Tongue (tissue), 2 donors: ENCODE measurements around the gene MT4. TPM values are rescaled to one million over a fixed set of nuclear protein-coding genes. Genes with fewer than 3 reads are reported as not detected.
A peak's percentile ranks its signal among the peaks of the same experiment; 100 is the strongest.
"Not testable (repeated sequence)": the region's sequence is repeated elsewhere in the genome, so short reads cannot be mapped to it uniquely, and the experiment has no call there.

ENCODE experiments used
- DNase-seq: peaks from one replicate; pipeline ENCODE4 v3.0.0-alpha.2; 2015
- total RNA-seq: library from RNA; depleted of rRNA; stranded (reverse); fragments of >200 nt; gene quantifications from one replicate; pipeline ENCODE4 v1.2.3, GENCODE V29; 2014

Gene MT4
- total RNA-seq, 1 donor from 2014 or later, result not detected

DNA sequence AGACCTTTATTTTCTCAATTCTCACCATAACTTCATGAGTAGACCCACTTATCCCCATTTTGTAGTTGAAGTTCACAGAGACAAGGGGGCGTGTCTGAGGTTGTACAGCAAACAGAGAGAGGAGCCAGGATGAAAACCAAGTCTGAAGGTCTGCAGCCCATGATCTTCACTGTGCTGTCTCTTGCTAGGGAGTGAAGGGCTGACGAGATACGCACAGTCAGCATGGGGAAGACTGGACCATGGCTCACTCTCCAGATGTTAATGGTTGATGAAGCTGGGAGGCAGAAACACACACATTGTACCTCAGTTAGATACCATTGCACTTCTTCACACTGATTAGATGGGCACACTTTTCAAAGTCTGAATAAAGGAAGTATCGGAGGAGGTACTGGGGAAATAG, 5.8 kb upstream of the MT4 start:
- no peak for DNase-seq

GRCh38 chr16:56560447-56560846, 4.4 kb upstream of the MT4 start:
- DNase-seq, result no peak

DNA sequence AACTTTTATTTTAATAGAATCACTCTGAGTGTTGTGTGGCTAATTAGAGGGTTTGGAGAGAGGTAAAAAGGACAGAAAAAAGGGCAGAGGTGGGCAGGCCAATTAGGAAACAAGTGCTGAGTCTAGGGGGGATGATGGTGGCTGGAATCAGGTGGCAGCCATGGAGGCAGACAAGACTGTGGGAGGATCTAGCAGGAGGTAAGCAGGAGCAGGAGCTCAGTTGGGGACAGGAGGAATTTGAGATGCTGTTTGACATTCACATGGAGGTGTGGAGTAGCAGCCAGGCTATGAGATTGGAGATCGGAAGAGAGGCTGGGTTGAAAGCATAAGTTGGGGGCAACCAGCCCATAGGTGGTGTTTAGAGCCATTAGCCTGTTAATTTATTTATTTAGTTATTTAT, 3.7 kb upstream of the MT4 start:
- no peak for DNase-seq

DNA sequence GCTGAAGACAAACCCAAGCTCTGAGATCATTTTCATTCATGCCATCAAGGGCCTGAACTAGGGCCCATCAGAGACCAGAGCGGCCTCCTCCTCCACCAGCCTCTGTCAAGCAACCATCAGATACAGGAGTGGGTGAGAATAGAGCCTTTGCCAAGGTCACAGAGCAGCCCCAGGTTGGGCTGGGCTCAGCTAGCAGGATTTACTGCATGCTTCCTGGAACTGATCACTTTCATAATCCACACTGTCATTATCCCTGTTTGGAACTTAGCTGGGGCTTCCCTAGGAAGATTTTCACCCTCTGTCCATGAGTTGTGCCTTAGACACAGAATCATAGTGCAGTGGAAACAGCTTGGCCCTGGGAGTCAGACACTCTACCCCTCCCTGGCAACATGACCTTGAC, 5.1 kb downstream of the MT4 start:
- no peak for DNase-seq

DNA sequence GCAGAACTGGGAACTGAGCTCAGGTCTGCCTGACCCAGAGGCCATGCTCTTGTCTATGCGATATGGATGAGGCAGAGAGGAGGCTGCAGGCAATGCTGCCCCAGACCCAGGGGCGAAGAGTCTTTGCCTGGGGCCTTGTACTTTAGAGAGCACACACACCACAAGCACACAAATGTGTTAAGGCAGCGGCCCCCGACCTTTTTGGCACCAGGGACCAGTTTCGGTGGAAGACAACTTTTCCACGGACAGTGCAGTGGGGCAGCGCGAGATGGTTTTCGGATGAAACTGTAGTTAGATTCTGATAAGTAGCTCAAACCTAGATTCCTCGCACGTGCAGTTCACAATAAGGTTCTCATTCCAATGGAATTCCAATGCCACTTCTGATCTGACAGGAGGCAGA, 6.7 kb downstream of the MT4 start:
- DNase-seq, result no peak

DNA sequence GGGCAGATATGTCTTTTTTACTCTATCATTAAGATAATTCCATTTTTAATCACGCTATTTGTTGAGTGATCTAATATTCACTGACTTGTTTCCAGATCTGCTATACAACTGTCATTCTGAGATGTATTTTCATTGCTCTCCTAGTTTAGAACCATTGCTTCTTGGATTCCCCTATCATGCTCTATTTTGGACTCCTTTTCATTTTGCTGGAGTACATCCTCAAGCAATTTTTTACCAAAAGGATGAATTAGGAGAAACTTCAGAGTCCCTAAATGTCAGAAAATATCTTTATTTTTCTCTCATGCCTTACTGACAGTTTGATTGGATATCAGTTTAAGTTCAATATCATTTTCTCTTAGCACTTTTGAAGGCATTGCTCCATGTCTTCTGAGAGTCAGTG, 9.8 kb downstream of the MT4 start:
- no peak for DNase-seq

GRCh38 chr16:56576585-56577299, 11.9 kb downstream of the MT4 start:
- DNase-seq, result peak; percentile 30

DNA sequence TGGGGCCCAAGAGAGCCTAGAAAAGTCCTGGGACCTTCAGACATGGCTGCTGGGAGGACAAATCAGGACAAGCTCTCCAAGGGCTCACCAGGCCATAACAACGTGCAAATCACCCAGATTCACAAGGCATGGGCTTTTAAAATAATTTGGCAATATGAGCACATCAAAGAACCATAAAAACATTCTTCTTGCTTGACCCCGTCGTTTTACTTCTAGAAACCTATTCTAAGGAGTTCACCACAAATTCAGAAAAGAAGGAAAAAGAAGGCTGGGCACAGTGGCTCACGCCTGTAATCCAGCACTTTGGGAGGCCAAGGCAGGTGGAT, 12.4 kb downstream of the MT4 start:
- DNase-seq, result no peak

- no peak for DNase-seq
Measured at GRCh38 chr16:56580391-56581048, 15.6 kb downstream of the MT4 start.

DNA sequence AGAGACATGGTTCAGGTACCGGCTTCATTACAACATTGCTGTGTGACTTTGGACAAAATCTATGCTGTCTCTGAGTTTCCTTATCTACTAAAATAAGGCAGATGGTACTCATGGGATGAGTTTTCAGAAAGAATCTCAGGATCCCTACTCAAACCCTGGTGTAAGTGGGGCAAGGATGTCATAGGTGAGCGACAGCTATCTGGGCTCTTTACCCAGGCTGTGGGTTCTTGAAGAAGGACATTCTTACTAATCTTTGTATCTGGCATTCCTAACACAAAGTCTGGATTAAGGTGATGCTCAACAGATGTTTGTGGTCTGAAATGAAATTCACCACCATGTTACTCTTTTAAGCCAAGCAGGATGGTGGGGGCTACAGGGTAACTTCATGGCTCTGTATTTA, 18.0 kb downstream of the MT4 start:
- DNase-seq, result not testable (repeated sequence)

DNA sequence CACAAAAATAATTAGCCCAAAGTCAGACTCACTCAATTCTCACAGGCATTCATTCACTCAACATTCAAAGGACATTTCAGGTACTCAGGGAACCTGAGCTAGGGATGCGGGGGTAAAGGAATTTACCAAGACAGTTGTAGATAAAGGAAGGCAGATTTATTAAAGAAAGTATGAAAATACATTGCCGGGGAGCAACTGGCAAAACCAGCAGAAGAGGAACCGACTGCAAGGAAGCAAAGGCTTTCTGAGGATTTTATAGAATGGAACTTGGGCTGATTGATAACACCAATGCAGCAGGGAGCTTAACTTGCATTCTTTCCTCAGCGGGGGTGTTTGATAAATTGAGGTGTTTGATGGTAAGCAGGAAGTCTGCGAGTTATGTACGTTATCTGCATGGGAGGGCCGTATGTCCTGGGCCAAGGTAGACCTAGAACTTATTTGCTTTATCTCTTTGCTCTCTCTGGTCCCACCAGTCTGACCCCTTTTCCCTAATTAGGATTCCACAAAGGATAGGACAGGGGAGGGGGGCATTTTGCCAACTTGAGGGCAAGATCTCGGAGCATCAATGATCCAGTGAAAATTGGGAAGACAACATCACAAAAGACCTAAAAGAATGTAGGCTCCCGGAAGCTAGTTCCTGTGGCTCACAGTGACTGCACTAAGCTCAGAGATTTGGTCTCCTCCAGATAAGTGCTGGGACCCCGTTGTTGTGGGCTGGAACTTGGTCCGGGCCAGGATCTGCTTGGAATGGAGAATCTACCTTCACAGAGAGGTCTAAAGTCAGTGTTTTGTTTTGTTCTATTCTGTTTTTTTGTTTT, 18.7 kb downstream of the MT4 start:
- no peak for DNase-seq

- no peak for DNase-seq
Measured at GRCh38 chr16:56584276-56584675, 19.4 kb downstream of the MT4 start.

GRCh38 chr16:56588781-56589140, 23.9 kb downstream of the MT4 start:
- DNase-seq, result no peak

- DNase-seq, result peak; percentile 71
Measured at GRCh38 chr16:56589141-56590039, 24.5 kb downstream of the MT4 start, which contains the start of gene MT3. MT3 (plus strand) TSS chr16:56589528; CDS start chr16:56589591, 63 bp downstream.

- DNase-seq, result peak; percentile 12
Measured at GRCh38 chr16:56591377-56592060, 26.6 kb downstream of the MT4 start.

DNA sequence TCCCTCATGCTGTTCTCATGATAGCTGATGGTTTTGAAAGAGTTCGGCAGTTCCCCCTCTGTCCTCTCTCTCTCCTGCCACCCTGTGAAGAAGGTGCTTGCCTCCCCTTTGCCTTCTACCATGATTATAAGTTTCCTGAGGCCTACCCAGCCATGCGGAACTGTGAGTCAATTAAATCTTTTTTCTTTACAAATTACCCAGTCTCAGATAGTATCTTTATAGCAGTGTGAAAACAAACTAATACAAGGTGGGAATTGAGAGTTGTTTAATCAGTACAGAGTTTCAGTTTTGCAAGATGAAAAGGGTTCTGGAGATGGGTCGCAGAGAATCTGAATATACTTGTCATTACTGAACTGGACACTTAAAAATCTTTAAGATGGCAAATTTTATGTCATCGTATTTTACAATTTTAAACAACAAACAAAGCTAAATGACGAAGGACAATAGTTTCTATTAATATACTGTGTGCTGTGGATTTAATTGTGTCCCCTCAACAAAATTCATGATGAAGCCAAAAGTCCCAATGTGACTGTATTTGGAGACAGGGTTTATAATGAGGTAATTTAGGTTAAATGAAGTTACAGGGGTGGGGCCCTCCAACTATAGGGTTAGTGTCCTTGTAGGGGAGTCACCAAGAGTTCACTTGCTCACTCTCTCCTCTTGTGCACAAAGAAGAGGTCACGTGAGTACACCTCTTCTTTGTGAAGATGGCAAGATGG, 28.9 kb downstream of the MT4 start:
- no peak for DNase-seq

- no peak for DNase-seq
Measured at GRCh38 chr16:56594292-56594619, 29.4 kb downstream of the MT4 start.

- DNase-seq, result peak; percentile 48
Measured at GRCh38 chr16:56600398-56600999, 35.6 kb downstream of the MT4 start.

DNA sequence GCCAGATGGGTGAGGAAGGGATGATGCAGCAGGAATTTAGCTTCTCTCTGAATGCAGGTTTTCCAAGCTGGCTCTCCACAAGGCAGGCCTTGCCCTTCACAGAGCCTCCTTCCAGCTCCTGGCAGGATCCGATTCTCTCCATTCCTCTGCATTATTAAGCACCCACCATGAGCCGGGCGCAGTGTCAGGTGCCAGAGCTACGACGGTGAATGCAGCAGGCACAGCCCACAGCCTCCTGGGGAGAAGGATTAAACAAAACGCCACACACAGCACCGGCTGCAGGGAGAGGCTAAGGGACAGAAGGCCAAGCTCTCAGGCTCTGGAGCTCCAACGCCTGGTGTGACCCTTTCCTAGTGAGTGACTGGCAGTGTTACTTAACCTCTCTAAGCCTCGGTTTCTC, 36.5 kb downstream of the MT4 start:
- DNase-seq, result no peak

DNA sequence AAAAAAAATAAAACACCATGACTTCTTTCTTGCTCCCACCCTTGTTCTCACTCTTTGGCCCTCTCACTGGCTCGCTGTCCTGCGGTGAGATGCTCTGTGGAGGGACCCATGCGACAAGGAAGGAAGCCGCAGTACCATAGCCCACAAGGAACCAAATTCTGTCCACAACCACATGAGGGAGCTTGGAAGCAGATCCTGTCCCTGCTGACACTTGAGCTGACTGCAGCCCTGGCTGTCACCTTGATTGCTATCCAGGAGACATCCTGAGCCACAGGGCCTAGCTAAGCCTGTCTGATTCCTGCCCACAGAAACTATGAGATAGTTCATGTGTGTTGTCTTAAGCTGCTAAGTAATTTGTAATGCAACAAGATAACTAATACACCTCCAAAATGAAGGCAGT, 38.7 kb downstream of the MT4 start:
- DNase-seq, result peak; percentile 37

DNA sequence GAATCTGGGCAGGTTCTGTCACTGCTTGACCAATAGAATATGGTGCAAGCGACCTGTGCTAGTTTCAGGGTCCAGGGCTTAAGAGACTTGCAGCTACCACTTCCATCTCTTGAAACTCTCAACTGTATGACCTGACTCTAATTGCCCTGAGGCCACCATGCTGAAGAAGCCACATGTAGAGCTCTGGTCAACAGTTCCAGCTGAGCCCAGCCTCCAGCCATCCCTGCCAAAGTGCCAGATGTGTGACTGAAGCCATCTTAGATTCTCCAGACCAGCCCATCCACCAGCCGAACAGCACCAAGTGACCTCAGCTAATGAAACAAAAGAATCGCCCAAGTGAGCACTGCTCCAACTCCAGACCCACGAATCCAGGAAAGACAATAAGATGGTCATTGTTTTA, 40.1 kb downstream of the MT4 start:
- DNase-seq, result no peak
